Epithelial cell of proximal tubule (primary cell): ENCODE measurements around the gene CYP26C1. TPM values are rescaled to one million over a fixed set of nuclear protein-coding genes. Genes with fewer than 3 reads are reported as not detected.

Experiments used
- DNase-seq: peaks from one replicate; pipeline ENCODE4 v3.0.0-alpha.2; 2011; ENCODE audit warnings: low read depth
- H3K4me3 ChIP-seq: 2 replicates; pipeline ENCODE4 v1.5.1; 2011; ENCODE audit warnings: low read depth, mild to moderate bottlenecking, low read length
- total RNA-seq: library from RNA; depleted of rRNA; stranded (reverse); fragments of >200 nt; gene quantifications from 2 replicates; pipeline ENCODE4 v1.2.3, GENCODE V29; 2015
- TF ChIP-seq, protein P1 (sequence below): conservative IDR thresholded peaks from 2 replicates; pipeline ENCODE4 v1.5.1; 2012; ENCODE audit warnings: low read depth, mild to moderate bottlenecking, low read length

Gene CYP26C1
- total RNA-seq, 1 donor from 2014 or later = 0.06 TPM

DNA sequence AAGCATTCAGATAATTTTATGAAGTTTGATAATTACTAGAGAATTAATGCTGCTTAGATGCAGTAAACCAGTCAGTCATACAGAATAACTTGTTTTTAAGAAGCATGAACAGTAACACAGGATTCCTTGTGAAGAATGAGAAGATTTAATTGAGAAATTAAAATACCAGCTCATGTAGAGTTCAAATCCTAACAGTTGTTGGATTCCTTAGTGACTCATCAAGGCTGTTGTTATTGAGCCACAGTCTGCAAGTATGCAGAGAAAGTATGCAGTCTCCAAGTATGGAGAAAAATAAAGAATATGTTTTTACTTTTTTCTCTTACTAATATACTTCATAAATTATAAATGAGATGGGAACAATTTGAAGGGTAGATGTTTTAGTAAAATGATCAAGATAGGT is 30.2 kb upstream of the CYP26C1 start:
- DNase-seq = peak; percentile 32
- TF ChIP-seq, protein P1, sequence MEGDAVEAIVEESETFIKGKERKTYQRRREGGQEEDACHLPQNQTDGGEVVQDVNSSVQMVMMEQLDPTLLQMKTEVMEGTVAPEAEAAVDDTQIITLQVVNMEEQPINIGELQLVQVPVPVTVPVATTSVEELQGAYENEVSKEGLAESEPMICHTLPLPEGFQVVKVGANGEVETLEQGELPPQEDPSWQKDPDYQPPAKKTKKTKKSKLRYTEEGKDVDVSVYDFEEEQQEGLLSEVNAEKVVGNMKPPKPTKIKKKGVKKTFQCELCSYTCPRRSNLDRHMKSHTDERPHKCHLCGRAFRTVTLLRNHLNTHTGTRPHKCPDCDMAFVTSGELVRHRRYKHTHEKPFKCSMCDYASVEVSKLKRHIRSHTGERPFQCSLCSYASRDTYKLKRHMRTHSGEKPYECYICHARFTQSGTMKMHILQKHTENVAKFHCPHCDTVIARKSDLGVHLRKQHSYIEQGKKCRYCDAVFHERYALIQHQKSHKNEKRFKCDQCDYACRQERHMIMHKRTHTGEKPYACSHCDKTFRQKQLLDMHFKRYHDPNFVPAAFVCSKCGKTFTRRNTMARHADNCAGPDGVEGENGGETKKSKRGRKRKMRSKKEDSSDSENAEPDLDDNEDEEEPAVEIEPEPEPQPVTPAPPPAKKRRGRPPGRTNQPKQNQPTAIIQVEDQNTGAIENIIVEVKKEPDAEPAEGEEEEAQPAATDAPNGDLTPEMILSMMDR = no peak
- H3K4me3 ChIP-seq = no peak overlapping the region

DNA sequence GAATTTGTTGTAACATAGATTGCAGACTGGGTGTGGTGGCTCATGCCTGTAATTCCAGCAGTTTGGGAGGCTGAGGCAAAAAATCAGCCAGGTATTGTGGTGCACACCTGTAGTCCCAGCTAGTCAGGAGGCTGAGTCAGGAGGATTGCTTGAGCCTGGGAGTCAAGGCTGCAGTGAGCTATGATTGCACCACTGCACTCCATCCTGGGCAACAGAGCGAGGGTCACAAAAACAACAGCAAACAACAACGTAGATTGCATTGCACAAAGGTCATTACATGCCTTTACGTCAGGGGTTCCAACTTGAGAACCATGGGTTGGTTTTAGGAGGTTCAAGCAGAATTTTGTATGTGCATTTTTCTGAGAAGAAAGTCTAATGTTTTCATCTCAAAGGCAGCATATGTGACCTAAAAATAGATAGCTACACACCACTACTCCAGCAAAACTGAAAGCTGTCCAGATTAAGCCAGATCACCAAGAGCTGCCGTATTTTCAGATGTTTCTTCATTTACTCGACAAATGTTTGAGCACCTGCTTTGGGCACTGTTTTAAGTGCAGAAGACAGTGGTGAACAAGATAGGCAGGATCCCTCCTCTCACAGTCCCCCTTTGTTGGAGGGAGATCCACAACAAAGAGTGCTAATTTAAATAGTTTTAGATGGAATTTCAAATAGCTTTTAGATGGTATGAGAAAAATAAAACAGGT is 28.3 kb upstream of the CYP26C1 start:
- TF ChIP-seq, protein P1 = no peak
- H3K4me3 ChIP-seq = no peak overlapping the region
- no peak for DNase-seq

DNA sequence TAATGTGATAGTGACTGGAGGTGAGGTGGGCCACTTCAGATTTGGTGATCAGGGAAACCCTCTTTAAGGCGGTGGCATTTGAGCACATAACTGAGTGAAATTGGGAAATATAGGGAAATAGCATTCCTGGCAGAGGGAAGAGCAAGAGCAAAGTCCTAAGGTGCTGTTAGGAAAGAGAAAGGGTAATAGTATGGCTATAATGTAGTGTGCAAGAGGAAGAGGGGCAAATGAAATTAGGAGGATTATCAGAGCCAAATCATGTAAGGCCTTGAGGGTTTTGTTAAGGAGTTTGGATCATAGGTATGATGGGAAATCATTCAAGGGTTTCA is 27.8 kb upstream of the CYP26C1 start:
- no peak overlapping the region for H3K4me3 ChIP-seq
- TF ChIP-seq, protein P1 = no peak
- DNase-seq = no peak

DNA sequence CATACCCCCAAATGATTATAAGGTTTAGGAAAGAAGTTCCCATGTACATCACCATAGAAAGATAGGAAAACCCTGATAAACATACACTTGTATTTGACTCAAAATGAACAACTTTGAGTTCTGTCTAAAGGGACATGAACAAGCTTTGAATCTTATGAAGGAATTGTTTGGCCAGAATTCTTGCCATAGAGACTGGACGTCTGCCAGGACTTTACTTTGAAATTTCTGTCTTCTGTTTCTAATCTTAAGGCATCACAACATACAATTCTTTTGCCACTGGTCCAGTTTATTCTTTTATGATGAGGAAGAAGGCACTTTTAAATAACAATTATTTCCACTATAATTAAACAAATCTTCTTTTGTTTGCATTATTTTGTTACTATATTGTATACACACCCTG is 26.2 kb upstream of the CYP26C1 start:
- DNase-seq = no peak
- no peak overlapping the region for H3K4me3 ChIP-seq
- TF ChIP-seq, protein P1 = no peak

DNA sequence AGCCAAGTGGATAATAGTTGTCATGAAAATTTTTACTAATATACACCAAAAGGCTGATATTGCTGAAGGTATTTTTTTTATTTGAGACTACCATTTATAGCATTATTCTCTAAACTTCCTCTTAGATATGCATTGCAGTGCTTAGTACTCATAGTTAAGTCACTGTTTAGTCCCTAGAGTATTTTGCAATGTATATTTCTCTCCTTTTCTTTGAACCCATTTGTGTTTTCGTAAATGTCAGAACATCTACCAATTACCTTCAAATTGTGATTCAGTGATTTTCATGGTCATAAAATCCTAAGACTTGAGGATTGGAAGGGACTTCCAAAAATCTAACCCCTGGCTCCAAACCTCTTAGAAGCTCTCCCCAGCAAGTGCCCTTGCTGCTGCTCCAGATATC is 21.5 kb upstream of the CYP26C1 start:
- H3K4me3 ChIP-seq = no peak overlapping the region
- TF ChIP-seq, protein P1 = no peak
- no peak for DNase-seq

DNA sequence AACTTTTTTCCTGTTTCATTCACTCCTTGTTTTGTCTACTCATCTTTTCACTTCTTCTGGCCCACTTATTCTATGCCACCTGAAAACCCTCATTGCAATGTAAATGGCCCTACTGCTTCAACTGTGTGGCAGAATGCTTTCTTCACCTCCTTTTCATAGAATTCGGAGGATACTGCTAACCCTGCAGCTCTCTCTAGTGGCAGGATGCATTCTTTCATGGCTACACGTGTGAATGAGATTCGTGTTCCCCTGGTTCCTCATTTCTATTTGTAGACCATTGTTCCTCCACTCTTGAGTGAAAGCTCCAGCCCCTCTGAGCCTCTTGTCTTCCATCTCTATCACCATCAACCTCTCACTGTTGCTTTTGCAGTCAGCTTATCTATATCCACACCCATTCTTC is 20.9 kb upstream of the CYP26C1 start:
- DNase-seq = no peak

DNA sequence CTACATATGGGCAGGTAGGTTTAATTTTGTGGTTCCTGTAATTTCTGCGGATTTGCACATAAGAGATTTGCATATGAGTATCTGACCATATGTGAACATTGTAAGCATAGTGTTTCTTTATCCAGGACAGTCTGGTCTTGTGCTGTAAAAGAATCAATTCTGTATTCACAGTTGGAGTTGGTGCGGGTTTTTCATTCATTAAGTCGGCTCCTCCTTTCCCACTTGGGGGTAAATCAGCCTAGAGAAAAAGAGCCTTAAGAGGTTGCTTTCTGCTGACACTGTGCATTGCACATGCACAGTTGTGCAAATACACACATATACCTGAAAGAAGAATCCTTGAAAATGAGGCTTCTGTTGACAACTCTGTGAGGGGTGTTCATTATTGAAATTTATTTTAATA is 6.1 kb upstream of the CYP26C1 start:
- DNase-seq = no peak
- TF ChIP-seq, protein P1 = no peak
- no peak overlapping the region for H3K4me3 ChIP-seq

More for the DNA sequence above, 20.9 kb upstream of the CYP26C1 start:
- no peak overlapping the region for H3K4me3 ChIP-seq
- TF ChIP-seq, protein P1 = peak; percentile 74
